HL-60 (cell line): ENCODE results near the gene TPGS1.

Source experiments
- POLR2AphosphoS5 ChIP-seq: IDR thresholded peaks from 2 replicates; pipeline ENCODE4 v1.6.1; 2012; ENCODE audit warnings: low read depth
- TF ChIP-seq, protein P1 (sequence below): IDR thresholded peaks from one replicate; pipeline ENCODE4 v1.5.1; 2011; ENCODE audit warnings: low read length, control low read depth, inconsistent platforms; ENCODE audit not compliant: insufficient read depth

GRCh38 chr19:536881-537404 lies 29.6 kb downstream of the TPGS1 start:
- TF ChIP-seq, protein P1, sequence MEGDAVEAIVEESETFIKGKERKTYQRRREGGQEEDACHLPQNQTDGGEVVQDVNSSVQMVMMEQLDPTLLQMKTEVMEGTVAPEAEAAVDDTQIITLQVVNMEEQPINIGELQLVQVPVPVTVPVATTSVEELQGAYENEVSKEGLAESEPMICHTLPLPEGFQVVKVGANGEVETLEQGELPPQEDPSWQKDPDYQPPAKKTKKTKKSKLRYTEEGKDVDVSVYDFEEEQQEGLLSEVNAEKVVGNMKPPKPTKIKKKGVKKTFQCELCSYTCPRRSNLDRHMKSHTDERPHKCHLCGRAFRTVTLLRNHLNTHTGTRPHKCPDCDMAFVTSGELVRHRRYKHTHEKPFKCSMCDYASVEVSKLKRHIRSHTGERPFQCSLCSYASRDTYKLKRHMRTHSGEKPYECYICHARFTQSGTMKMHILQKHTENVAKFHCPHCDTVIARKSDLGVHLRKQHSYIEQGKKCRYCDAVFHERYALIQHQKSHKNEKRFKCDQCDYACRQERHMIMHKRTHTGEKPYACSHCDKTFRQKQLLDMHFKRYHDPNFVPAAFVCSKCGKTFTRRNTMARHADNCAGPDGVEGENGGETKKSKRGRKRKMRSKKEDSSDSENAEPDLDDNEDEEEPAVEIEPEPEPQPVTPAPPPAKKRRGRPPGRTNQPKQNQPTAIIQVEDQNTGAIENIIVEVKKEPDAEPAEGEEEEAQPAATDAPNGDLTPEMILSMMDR = no peak
- no peak for TF ChIP-seq POLR2AphosphoS5
